ENCODE measurements around the gene DMRT3. TPM values are rescaled to one million over a fixed set of nuclear protein-coding genes. Genes with fewer than 3 reads are reported as not detected.

The DMRT3 gene
- total RNA-seq, 1 experiment from 2014 or later = not detected

- Histone ChIP-seq H3K27me3 (ENCODE audit: low read length) (no peaks in the 10 kb centered on the region), H3K9me2 (replicated peaks; ENCODE audit: insufficient read depth, low read length) (no peaks in the 10 kb centered on the region), H2AFZ (ENCODE audit: low read length) (no peak overlapping the region), H3K27ac (ENCODE audit: low read length) (no peak overlapping the region), H3K4me1 (ENCODE audit: low read length) (no peaks in the 10 kb centered on the region), H4K20me1 (ENCODE audit: insufficient read depth, low read depth, low read length) (no peaks in the 10 kb centered on the region), H3K9ac (ENCODE audit: low read length) (no peak overlapping the region), H3K4me2 (ENCODE audit: low read depth, low read length, poor library complexity, severe bottlenecking) (no peak overlapping the region), H3K36me3 (ENCODE audit: insufficient read depth, low read length) (no peaks in the 10 kb centered on the region), H3K4me3 (ENCODE audit: low read length) (no peak overlapping the region), H3K9me3 (ENCODE audit: low read length) (no peaks in the 10 kb centered on the region), H3K79me2 (ENCODE audit: low read length) (no peaks in the 10 kb centered on the region)
- DNase-seq = no peak
These were observed 2.1 kb upstream of the DMRT3 start for GRCh38 chr9:974031-974995.

GRCh38 chr9:974996-975739 lies 1.3 kb upstream of the DMRT3 start:
- Histone ChIP-seq H3K4me1 (ENCODE audit: low read length) (no peaks in the 10 kb centered on the region), H3K9me2 (replicated peaks; ENCODE audit: insufficient read depth, low read length) (no peaks in the 10 kb centered on the region), H3K4me2 (ENCODE audit: low read depth, low read length, poor library complexity, severe bottlenecking) (no peak overlapping the region), H3K36me3 (ENCODE audit: insufficient read depth, low read length) (no peaks in the 10 kb centered on the region), H3K4me3 (ENCODE audit: low read length) (no peak overlapping the region), H2AFZ (ENCODE audit: low read length) (no peak overlapping the region), H3K9me3 (ENCODE audit: low read length) (no peaks in the 10 kb centered on the region), H4K20me1 (ENCODE audit: insufficient read depth, low read depth, low read length) (no peaks in the 10 kb centered on the region), H3K9ac (ENCODE audit: low read length) (no peak overlapping the region), H3K79me2 (ENCODE audit: low read length) (no peaks in the 10 kb centered on the region), H3K27me3 (ENCODE audit: low read length) (no peaks in the 10 kb centered on the region), H3K27ac (ENCODE audit: low read length) (no peak overlapping the region)
- DNase-seq = no peak

- no peaks in the 10 kb centered on the region for H3K36me3 ChIP-seq (ENCODE audit: insufficient read depth, low read length)
- H3K9me3 ChIP-seq (ENCODE audit: low read length) = no peaks in the 10 kb centered on the region
- H3K79me2 ChIP-seq (ENCODE audit: low read length) = no peaks in the 10 kb centered on the region
- no peak overlapping the region for H3K9ac ChIP-seq (ENCODE audit: low read length)
- H3K9me2 ChIP-seq (replicated peaks; ENCODE audit: insufficient read depth, low read length) = no peaks in the 10 kb centered on the region
- no peaks in the 10 kb centered on the region for H3K27me3 ChIP-seq (ENCODE audit: low read length)
- no peak for DNase-seq
- no peak overlapping the region for H3K4me3 ChIP-seq (ENCODE audit: low read length)
- H3K4me1 ChIP-seq (ENCODE audit: low read length) = no peaks in the 10 kb centered on the region
- H3K4me2 ChIP-seq (ENCODE audit: low read depth, low read length, poor library complexity, severe bottlenecking) = no peak overlapping the region
- no peak overlapping the region for H3K27ac ChIP-seq (ENCODE audit: low read length)
- no peak overlapping the region for H2AFZ ChIP-seq (ENCODE audit: low read length)
- H4K20me1 ChIP-seq (ENCODE audit: insufficient read depth, low read depth, low read length) = no peaks in the 10 kb centered on the region
These were observed 656 bp upstream of the DMRT3 start for GRCh38 chr9:975740-976257.

- H3K4me3 ChIP-seq (ENCODE audit: low read length) = no peak overlapping the region
- H3K9me2 ChIP-seq (replicated peaks; ENCODE audit: insufficient read depth, low read length) = no peaks in the 10 kb centered on the region
- no peak overlapping the region for H3K4me2 ChIP-seq (ENCODE audit: low read depth, low read length, poor library complexity, severe bottlenecking)
These were observed 735 bp downstream of the DMRT3 start for GRCh38 chr9:976943-977837.

GRCh38 chr9:977838-978830 lies 1.7 kb downstream of the DMRT3 start:
- Histone ChIP-seq H3K4me1 (ENCODE audit: low read length) (no peaks in the 10 kb centered on the region), H2AFZ (ENCODE audit: low read length) (no peak overlapping the region), H3K27ac (ENCODE audit: low read length) (no peak overlapping the region), H3K4me3 (ENCODE audit: low read length) (no peak overlapping the region), H3K27me3 (ENCODE audit: low read length) (no peaks in the 10 kb centered on the region), H3K4me2 (ENCODE audit: low read depth, low read length, poor library complexity, severe bottlenecking) (no peak overlapping the region), H4K20me1 (ENCODE audit: insufficient read depth, low read depth, low read length) (no peaks in the 10 kb centered on the region), H3K36me3 (ENCODE audit: insufficient read depth, low read length) (no peaks in the 10 kb centered on the region), H3K79me2 (ENCODE audit: low read length) (no peaks in the 10 kb centered on the region), H3K9ac (ENCODE audit: low read length) (no peak overlapping the region), H3K9me2 (replicated peaks; ENCODE audit: insufficient read depth, low read length) (no peaks in the 10 kb centered on the region), H3K9me3 (ENCODE audit: low read length) (no peaks in the 10 kb centered on the region)
- DNase-seq = no peak

More at GRCh38 chr9:976943-977837, 735 bp downstream of the DMRT3 start:
- no peak overlapping the region for H3K27ac ChIP-seq (ENCODE audit: low read length)
- no peaks in the 10 kb centered on the region for H3K4me1 ChIP-seq (ENCODE audit: low read length)
- H3K27me3 ChIP-seq (ENCODE audit: low read length) = no peaks in the 10 kb centered on the region
- H3K9me3 ChIP-seq (ENCODE audit: low read length) = no peaks in the 10 kb centered on the region
- H2AFZ ChIP-seq (ENCODE audit: low read length) = no peak overlapping the region
- H3K9ac ChIP-seq (ENCODE audit: low read length) = no peak overlapping the region
- no peak for DNase-seq
- no peaks in the 10 kb centered on the region for H3K36me3 ChIP-seq (ENCODE audit: insufficient read depth, low read length)
- H3K79me2 ChIP-seq (ENCODE audit: low read length) = no peaks in the 10 kb centered on the region
- no peaks in the 10 kb centered on the region for H4K20me1 ChIP-seq (ENCODE audit: insufficient read depth, low read depth, low read length)

- Histone ChIP-seq H3K4me2 (ENCODE audit: low read depth, low read length, poor library complexity, severe bottlenecking) (no peak overlapping the region), H3K79me2 (ENCODE audit: low read length) (no peaks in the 10 kb centered on the region), H3K4me3 (ENCODE audit: low read length) (no peak overlapping the region), H3K36me3 (ENCODE audit: insufficient read depth, low read length) (no peaks in the 10 kb centered on the region), H3K9me3 (ENCODE audit: low read length) (no peaks in the 10 kb centered on the region), H4K20me1 (ENCODE audit: insufficient read depth, low read depth, low read length) (no peaks in the 10 kb centered on the region), H3K27me3 (ENCODE audit: low read length) (no peaks in the 10 kb centered on the region), H2AFZ (ENCODE audit: low read length) (no peak overlapping the region), H3K27ac (ENCODE audit: low read length) (no peak overlapping the region), H3K9me2 (replicated peaks; ENCODE audit: insufficient read depth, low read length) (no peaks in the 10 kb centered on the region), H3K9ac (ENCODE audit: low read length) (no peak overlapping the region), H3K4me1 (ENCODE audit: low read length) (no peaks in the 10 kb centered on the region)
- no peak for DNase-seq
These were observed 3.5 kb downstream of the DMRT3 start for GRCh38 chr9:979983-980382.

GRCh38 chr9:980640-981039 lies 4.2 kb downstream of the DMRT3 start:
- no peaks in the 10 kb centered on the region for H3K79me2 ChIP-seq (ENCODE audit: low read length)
- no peak overlapping the region for H3K9ac ChIP-seq (ENCODE audit: low read length)
- no peaks in the 10 kb centered on the region for H4K20me1 ChIP-seq (ENCODE audit: insufficient read depth, low read depth, low read length)
- DNase-seq = no peak
- H3K4me3 ChIP-seq (ENCODE audit: low read length) = no peak overlapping the region
- H3K27ac ChIP-seq (ENCODE audit: low read length) = no peak overlapping the region
- no peaks in the 10 kb centered on the region for H3K9me2 ChIP-seq (replicated peaks; ENCODE audit: insufficient read depth, low read length)
- H3K9me3 ChIP-seq (ENCODE audit: low read length) = no peaks in the 10 kb centered on the region
- no peaks in the 10 kb centered on the region for H3K36me3 ChIP-seq (ENCODE audit: insufficient read depth, low read length)
- no peaks in the 10 kb centered on the region for H3K4me1 ChIP-seq (ENCODE audit: low read length)
- H2AFZ ChIP-seq (ENCODE audit: low read length) = no peak overlapping the region
- H3K27me3 ChIP-seq (ENCODE audit: low read length) = no peaks in the 10 kb centered on the region
- no peak overlapping the region for H3K4me2 ChIP-seq (ENCODE audit: low read depth, low read length, poor library complexity, severe bottlenecking)
